Vagina (tissue), 2 donors: ENCODE results near the gene FBLN7. TPM values are rescaled to one million over a fixed set of nuclear protein-coding genes. Genes with fewer than 3 reads are reported as not detected.
A peak's percentile ranks its signal among the peaks of the same experiment; 100 is the strongest.

Experiments
- DNase-seq, 2 donors: peaks; one replicate each; pipeline ENCODE4 v3.0.0-alpha.2; 2017; ENCODE audit errors: extremely low spot score in 2 of 2
- H3K27ac ChIP-seq: fragments of 200-600 bp; sonication (generic); one replicate; pipeline ENCODE4 v1.5.1; 2019
- H3K27me3 ChIP-seq: fragments of 200-600 bp; sonication (generic); one replicate; pipeline ENCODE4 v1.5.1; 2019
- H3K36me3 ChIP-seq, 2 donors: fragments of 200-600 bp; sonication (generic); one replicate each; pipeline ENCODE4 v1.5.1; 2017 to 2019
- H3K4me1 ChIP-seq: fragments of 200-600 bp; sonication (generic); one replicate; pipeline ENCODE4 v1.5.1; 2019
- H3K4me3 ChIP-seq, 2 donors: fragments of 200-600 bp; sonication (generic); 1 replicate in 1 of 2; 2 replicates in 1 of 2; pipeline ENCODE4 v1.5.1; 2016 to 2019
- H3K9me3 ChIP-seq: fragments of 200-600 bp; sonication (generic); one replicate; pipeline ENCODE4 v1.5.1; 2019
- POLR2A ChIP-seq, 2 donors: fragments of 450-650 bp; IDR thresholded peaks; one replicate each; pipeline ENCODE4 v1.6.1; 2017; ENCODE audit warnings: antibody characterized with exemption in 2 of 2, mild to moderate bottlenecking in 2 of 2, moderate library complexity in 2 of 2
- POLR2AphosphoS5 ChIP-seq, 2 donors: sonication (generic); formaldehyde crosslinking; IDR thresholded peaks; one replicate each; pipeline ENCODE4 v1.9.0; 2017; ENCODE audit warnings: antibody characterized with exemption in 2 of 2, mild to moderate bottlenecking in 2 of 2, low read depth in 1 of 2; ENCODE audit not compliant: insufficient read depth in 1 of 2
- intact Hi-C: fragments of 100-400 bp; cut with DNase I; formaldehyde crosslinking; loops from one replicate; pipeline ENCODE4 v1.15.1; 2023
- total RNA-seq: library from RNA; depleted of rRNA; stranded (reverse); fragments of >200 nt; gene quantifications from one replicate; pipeline ENCODE4 v1.2.3, GENCODE V29; 2016
- TF ChIP-seq, protein P1 (sequence below), 3 experiments: fragments of 450-650 bp in 2 of 3; fragments of 200-600 bp in 1 of 3; sonication (generic) in 1 of 3; IDR thresholded peaks; one replicate each; pipeline ENCODE4 v1.5.1; 2017 to 2019; ENCODE audit warnings: antibody characterized with exemption in 3 of 3, mild to moderate bottlenecking in 2 of 3, moderate library complexity in 2 of 3

FBLN7 gene
- total RNA-seq, 1 donor from 2014 or later = 11.5 TPM

DNA sequence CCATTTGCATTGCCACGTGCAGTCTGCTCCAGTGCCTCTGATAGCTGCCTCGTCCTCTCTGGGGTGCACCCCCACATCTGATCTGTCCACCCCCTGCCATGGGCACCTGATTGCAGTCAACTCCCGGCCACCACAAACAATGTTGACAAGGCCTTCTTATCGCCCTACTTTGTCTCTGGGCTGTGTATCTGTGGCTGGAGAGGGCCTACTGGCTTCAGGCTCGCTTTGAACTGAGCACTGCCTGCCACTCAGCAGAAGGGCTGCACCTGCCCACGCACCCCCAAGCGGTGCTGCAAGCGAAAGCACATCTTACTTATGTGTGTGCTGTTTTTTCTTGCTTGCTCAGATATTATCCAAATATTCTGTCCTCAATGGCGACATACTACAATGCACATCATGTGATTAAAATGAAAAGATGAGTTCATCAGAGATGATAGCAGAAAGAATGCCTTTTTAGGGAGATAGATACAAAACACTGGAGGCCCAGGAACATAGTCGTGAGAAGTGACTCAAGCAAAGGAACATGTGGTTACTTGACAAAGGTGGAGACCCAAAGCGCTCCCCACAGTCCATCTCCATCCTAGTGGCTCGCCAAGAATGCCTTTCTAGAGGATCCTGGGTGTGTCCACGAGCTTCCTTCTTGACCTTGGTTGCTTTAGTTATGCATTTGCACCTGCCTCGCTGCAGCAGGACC, 28.8 kb downstream of the FBLN7 start:
- Histone ChIP-seq H3K27me3 (no peaks in the 10 kb centered on the region), H3K9me3 (no peaks in the 10 kb centered on the region), H3K36me3 (no peaks in the 10 kb centered on the region), H3K27ac (no peak overlapping the region), H3K4me1 (no peaks in the 10 kb centered on the region), H3K4me3 (no peak overlapping the region)
- TF ChIP-seq POLR2AphosphoS5 (IDR thresholded peaks at IDR 0.05; ENCODE audit: insufficient read depth in 1 of 2, low read depth in 1 of 2) = no peak
- TF ChIP-seq, protein P1, sequence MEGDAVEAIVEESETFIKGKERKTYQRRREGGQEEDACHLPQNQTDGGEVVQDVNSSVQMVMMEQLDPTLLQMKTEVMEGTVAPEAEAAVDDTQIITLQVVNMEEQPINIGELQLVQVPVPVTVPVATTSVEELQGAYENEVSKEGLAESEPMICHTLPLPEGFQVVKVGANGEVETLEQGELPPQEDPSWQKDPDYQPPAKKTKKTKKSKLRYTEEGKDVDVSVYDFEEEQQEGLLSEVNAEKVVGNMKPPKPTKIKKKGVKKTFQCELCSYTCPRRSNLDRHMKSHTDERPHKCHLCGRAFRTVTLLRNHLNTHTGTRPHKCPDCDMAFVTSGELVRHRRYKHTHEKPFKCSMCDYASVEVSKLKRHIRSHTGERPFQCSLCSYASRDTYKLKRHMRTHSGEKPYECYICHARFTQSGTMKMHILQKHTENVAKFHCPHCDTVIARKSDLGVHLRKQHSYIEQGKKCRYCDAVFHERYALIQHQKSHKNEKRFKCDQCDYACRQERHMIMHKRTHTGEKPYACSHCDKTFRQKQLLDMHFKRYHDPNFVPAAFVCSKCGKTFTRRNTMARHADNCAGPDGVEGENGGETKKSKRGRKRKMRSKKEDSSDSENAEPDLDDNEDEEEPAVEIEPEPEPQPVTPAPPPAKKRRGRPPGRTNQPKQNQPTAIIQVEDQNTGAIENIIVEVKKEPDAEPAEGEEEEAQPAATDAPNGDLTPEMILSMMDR (IDR thresholded peaks at IDR 0.05) = no peak
- TF ChIP-seq POLR2A (IDR thresholded peaks at IDR 0.05) = no peak
- DNase-seq = peak; percentile 55 to 56
- intact Hi-C loops = no loop called here

DNA sequence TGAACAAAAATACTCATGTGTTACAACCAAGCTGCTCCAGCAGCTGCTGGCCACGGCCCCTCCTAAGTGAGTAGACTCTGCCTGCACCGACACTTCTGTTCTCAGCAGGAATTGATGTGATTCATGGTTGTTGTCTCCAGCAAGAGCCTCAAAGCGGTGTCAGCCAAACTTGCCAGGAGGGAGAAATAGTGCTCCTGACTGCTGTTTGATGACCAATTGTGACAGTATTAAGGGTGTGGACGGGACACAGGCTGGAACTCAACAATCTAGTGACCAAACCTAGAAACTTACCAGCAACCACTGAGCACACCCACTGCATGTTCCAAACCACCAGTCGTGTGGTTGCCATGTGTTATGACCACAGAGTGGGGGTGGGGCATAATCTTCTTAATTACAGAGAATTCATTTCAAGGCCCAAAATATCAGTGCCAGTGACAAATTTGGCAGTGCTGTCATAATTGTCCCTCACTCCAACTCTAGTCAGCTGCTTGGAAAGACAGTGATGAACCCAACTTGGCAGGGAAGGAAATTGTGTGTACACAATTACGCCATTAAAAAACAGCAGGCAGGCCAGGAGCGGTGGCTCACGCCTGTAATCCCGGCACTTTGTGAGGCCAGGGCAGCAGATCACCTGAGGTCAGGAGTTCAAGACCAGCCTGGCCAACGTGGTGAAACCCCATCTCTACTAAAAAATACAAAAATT, 30.4 kb downstream of the FBLN7 start:
- intact Hi-C loops = no loop called here

DNA sequence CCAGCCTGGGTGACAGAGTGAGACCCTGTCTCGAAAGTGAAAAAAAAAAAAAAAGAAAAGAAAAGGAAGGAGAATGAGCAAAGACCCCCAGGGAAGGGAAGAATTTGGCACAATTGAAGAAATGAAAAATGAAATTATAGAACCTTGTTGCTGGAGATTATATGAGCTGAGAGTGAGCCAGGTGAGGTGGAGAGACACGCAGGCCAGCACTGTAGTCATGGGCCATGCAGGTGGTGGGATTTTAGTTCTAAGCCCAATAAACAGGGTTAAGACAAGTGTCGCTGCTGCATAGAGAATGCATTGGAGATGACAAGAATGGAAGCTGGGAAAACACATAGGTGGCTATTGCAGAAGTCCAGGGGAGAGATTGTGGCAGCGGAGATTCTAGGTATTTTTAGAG, 32.3 kb downstream of the FBLN7 start:
- intact Hi-C loops = no loop called here
- H3K27ac ChIP-seq = no peak overlapping the region
- H3K4me3 ChIP-seq = no peak overlapping the region
- DNase-seq = no peak
- H3K9me3 ChIP-seq = no peaks in the 10 kb centered on the region
- no peaks in the 10 kb centered on the region for H3K36me3 ChIP-seq
- no peaks in the 10 kb centered on the region for H3K4me1 ChIP-seq
- no peaks in the 10 kb centered on the region for H3K27me3 ChIP-seq
- TF ChIP-seq POLR2A (IDR thresholded peaks at IDR 0.05) (no peak), POLR2AphosphoS5 (IDR thresholded peaks at IDR 0.05; ENCODE audit: insufficient read depth in 1 of 2, low read depth in 1 of 2) (no peak)
- TF ChIP-seq, protein P1 (IDR thresholded peaks at IDR 0.05) = no peak

More for the DNA sequence above, 30.4 kb downstream of the FBLN7 start:
- TF ChIP-seq, protein P1 (IDR thresholded peaks at IDR 0.05) = no peak
- no peak for TF ChIP-seq POLR2AphosphoS5 (IDR thresholded peaks at IDR 0.05; ENCODE audit: insufficient read depth in 1 of 2, low read depth in 1 of 2)
- TF ChIP-seq POLR2A (IDR thresholded peaks at IDR 0.05) = no peak
- peak in 1 of 2 donors; percentile 56 for DNase-seq
- H3K4me3 ChIP-seq = no peak overlapping the region
- H3K27me3 ChIP-seq = no peaks in the 10 kb centered on the region
- no peaks in the 10 kb centered on the region for H3K4me1 ChIP-seq
- H3K36me3 ChIP-seq = no peaks in the 10 kb centered on the region
- H3K9me3 ChIP-seq = no peaks in the 10 kb centered on the region
- H3K27ac ChIP-seq = no peak overlapping the region

DNA sequence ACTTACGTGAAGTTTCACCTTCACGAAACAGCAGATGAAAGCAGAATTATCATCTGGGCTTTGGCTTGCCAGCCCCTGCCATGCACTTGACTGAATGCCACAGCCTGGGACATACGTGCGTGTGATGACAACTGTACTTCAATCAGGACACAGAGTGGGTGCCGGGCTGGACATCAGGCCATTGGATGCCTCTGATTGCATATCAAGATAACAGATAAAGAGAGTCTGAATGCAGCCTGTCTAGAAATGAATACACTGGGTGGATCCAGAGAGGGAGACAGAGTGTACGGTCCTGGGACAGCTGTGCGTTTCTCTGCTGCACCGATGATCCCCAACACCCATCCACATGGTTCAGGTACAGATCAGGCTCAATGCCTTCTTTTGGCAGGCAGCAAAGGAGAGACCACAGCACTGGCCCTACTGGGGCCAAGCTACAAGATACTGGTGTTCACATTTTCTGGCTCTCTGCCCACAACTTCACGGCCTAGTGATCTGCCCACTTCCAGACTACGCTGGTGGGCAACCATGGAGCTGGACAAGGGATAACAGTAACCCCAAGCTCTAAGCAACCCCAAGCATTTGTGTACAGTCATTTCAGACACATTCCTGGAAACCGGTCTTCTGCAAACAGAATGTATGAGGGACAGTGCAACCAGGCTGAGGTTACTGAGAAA, 35.6 kb downstream of the FBLN7 start:
- TF ChIP-seq POLR2A (IDR thresholded peaks at IDR 0.05) (no peak), POLR2AphosphoS5 (IDR thresholded peaks at IDR 0.05; ENCODE audit: insufficient read depth in 1 of 2, low read depth in 1 of 2) (no peak)
- TF ChIP-seq, protein P1 (IDR thresholded peaks at IDR 0.05) = no peak
- no peak for DNase-seq
- H3K27me3 ChIP-seq = no peaks in the 10 kb centered on the region
- no peaks in the 10 kb centered on the region for H3K4me1 ChIP-seq
- no peak overlapping the region for H3K27ac ChIP-seq
- no peaks in the 10 kb centered on the region for H3K9me3 ChIP-seq
- no peaks in the 10 kb centered on the region for H3K36me3 ChIP-seq
- no peak overlapping the region for H3K4me3 ChIP-seq
- intact Hi-C loops = no loop called here
